Measurements from ENCODE around the gene DEAF1. TPM values are rescaled to one million over a fixed set of nuclear protein-coding genes. Genes with fewer than 3 reads are reported as not detected.

Gene DEAF1, protein sequence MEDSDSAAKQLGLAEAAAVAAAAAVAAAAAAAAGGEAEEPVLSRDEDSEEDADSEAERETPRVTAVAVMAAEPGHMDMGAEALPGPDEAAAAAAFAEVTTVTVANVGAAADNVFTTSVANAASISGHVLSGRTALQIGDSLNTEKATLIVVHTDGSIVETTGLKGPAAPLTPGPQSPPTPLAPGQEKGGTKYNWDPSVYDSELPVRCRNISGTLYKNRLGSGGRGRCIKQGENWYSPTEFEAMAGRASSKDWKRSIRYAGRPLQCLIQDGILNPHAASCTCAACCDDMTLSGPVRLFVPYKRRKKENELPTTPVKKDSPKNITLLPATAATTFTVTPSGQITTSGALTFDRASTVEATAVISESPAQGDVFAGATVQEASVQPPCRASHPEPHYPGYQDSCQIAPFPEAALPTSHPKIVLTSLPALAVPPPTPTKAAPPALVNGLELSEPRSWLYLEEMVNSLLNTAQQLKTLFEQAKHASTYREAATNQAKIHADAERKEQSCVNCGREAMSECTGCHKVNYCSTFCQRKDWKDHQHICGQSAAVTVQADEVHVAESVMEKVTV
- total RNA-seq: 24.2 and 27.1 TPM in 2 replicates

DNA sequence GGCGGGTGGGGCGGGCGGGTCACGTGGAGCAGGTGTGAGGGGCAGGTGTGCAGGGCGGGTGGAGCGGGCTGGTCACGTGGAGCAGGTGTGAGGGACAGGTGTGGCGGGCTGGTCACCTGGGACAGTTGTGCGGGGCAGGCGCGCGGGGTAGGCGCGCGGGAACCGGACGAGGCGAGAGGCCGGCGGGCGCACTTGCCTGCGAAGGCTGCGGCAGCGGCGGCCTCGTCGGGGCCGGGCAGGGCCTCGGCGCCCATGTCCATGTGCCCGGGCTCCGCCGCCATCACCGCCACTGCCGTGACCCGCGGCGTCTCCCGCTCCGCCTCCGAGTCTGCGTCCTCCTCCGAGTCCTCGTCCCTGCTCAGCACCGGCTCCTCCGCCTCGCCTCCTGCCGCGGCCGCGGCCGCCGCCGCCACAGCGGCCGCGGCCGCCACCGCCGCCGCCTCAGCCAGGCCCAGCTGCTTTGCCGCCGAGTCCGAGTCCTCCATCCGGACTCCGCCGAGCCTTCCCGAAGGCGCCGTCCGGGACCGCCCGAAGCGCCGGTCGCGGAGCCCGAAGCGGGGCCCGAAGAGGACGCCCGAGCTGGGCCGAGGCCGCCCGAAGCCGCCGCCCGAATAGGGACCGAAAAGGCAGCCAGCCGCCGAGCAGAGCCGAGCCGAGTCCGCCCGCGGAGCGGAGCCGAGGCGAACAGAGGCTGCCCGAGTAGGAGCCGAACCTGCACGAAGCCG is at the start of gene DEAF1:
Gene DEAF1 (minus strand): TSS at position 660 of the 725 bp plus-strand sequence. CDS start 175 bp downstream, at position 485.

DNA sequence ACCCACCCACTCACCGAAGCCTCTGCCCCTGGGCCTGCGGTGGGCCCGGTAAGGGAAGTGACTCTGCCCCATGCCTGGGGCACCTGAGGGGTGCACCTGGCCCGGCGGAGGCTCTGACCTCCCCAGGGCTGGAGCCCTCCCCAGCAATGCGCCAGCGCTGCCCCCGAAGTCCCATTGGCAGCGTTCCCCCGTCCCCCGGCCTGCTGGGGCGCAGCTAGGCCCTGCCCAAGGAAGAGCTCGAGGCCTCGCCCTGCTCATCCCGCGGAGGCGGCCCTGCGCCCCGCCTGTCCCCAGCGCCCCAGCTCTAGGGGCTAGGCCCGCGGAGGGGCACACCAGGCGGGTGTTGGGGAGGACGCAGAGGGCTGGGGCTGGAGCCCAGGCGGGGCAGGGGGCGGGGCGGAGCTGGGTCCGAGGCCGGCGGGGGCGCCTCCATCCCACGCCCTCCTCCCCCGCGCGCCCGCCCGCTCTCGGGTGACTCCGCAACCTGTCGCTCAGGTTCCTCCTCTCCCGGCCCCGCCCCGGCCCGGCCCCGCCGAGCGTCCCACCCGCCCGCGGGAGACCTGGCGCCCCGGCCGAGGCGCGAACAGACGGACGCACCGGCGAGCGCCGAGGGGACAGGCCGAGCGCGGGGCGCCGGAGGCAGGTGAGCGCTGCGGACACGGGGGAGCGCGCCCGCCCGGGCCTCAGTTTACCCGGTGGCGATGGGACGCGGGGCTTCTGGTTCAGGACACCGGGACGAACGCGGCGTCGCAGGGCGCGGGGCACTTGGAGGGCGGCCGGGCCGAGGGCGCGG is 10.8 kb upstream of the DEAF1 start, which contains the start of gene EPS8L2:
Gene EPS8L2 (plus strand): TSS at position 586 of the 793 bp plus-strand sequence. CDS start 3,177 bp downstream, outside the sequence.

DNA sequence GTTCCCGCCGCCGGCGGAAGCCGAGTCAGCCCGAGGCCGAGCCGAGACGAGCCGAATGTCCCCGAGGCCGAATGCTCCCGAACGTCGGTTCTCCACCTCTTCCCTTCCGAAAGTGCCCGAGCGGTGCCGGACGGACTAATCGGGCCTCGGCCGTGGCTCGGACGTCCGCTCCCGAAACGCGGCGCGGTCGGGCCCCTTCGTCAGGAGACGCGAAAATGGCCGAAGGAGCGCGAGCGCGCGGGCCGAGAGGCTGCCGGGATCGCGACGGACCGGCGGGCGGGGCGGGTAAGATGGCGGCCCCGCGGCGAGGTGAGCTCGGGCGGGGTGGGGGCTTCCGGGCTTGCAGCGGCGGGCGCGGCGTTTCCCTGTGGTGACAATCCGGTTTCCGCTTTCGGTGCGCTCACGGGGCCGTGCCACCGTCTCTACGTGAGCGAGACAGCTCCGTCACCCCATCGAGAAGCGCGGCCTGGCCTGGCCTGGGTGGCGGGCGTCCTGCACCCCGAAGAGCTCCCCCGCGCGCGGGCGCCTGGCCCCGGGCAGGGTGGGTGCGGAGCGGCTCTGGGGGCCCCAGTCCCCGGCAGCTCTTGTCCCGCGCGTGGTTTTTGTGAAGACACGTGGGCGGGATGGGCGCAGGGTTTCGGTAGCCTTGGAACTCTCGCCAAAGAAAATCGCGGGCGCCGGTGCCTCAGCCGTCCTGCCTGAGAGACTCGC is 671 bp upstream of the DEAF1 start, which contains the start of gene TMEM80:
Gene TMEM80 (plus strand): TSS at position 279 of the 711 bp plus-strand sequence. CDS start 12 bp downstream, at position 291.

DNA sequence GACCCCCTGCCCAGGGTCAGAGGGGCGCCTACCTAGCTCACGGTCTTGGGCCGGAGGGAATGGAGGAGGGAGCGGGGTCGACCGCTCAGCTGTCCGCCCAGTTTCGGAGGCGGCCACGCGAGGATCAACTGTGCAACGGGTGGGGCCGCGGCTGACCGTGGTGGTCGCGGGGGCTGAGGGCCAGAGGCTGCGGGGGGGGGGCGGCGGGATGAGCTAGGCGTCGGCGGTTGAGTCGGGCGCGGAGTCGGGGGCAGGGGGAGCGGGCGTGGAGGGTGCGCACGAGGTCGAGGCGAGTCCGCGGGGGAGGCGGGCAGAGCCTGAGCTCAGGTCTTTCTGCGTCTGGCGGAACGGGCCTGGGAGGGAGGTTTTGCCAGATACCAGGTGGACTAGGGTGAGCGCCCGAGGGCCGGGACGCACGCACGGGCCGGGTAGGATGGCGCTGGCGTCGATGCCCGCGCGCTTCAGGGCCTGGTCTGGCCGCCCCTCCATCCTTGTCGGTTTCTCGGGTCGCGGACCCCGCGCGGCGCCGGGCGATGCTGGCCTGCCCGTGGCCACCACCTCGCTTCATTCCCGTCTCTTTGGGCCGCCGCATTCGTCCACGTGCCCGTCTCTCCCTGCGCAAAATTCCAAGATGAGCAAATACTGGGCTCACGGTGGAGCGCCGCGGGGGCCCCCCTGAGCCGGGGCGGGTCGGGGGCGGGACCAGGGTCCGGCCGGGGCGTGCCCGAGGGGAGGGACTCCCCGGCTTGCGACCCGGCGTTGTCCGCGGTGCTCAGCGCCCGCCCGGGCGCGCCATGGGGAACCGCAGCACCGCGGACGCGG is 58.3 kb downstream of the DEAF1 start, which contains the start of gene DRD4:
Gene DRD4 (plus strand): TSS at position 759 of the 822 bp plus-strand sequence. CDS start 36 bp downstream, at position 795.

DNA sequence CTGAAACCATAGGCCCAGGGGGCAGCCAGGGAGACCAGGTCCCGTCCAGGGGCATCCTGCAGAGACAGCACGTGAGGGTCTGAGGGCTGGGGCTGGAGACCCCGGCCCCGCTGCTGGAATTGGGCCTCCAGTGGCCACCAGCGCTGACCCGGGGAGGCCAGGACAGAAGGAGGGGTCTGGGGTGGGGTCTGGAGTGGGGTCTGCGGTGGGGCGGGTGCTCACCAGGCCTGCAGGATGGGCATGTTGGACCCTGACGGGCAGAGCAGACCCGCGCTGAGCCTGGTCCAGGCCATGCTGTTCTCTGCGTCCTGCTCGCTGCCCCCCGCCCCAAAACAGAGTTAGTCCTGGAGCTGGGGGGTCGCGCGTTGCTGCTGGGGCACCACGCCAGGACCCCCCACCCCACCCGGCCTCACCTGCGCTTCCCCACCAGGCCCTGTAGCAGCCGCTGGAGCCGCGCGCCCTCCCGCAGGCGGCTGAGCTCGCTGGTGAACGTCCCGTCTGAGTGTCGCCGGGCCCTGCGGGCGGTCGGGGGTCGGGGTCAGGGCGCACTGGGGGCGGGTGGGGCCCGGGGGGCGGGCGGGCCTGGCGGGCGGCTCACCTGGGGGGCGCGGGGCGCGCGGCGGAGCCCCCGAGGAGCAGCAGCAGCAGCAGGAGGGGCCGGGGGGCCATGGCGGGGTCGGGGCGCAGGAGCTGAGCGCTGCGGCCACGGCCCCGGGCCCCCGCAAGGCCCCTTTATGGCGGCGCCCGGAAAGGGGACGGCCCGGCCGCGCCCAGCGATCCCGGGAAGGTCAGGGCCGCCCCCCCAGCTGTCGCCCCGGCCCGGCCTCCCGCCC is 68.3 kb downstream of the DEAF1 start, which contains the start of gene SCT:
Gene SCT (minus strand): TSS at position 707 of the 833 bp plus-strand sequence. CDS start 38 bp downstream, at position 669.

DNA sequence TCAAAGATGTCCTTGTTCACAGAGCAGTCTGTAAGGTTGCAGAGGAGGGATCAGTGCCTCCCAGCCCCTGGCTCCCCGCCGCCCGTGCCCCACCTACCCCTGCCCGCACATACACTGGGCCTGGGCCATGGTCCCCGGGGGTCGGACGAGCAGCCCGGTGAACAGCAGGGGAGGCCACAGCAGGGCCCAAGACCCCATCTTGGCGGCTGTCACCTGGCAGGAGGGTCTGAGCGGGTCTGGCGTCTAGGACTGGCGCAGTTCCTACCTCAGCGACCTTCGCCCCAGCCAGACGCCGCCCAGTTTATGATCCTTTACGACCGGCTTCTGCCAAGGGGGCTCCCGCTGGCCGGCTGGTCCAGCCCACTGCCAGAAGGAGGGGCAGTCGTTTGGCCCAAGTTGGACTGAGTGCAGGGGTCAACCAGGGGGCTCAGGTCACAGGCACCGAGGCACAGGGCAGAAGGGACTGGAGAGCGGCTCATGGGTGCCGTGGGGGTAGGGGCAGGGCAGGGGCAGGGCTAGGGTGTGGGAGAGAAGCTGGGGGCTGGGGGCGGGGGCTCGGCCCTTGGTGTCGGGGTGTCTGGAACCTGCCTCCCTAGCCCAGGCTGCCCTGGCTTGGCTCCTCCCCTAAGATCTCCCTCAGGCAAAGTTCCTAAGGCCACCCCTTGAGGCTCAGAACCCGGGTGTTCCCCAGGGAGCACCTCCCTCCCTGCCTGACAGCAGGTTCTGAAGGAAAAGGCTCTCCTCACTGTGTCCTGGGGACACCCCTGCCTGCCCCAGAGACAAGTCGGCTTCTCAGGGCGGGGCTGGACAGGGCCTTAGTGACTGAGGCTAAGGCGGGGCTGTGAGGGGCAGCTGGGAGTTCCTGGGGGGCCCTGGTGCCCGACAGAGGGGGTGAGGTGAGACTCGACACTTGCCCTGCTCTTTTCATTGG is 70.1 kb downstream of the DEAF1 start, which contains the start of gene CDHR5:
Gene CDHR5 (minus strand): TSS at position 251 of the 931 bp plus-strand sequence. CDS start 53 bp downstream, at position 198.

DNA sequence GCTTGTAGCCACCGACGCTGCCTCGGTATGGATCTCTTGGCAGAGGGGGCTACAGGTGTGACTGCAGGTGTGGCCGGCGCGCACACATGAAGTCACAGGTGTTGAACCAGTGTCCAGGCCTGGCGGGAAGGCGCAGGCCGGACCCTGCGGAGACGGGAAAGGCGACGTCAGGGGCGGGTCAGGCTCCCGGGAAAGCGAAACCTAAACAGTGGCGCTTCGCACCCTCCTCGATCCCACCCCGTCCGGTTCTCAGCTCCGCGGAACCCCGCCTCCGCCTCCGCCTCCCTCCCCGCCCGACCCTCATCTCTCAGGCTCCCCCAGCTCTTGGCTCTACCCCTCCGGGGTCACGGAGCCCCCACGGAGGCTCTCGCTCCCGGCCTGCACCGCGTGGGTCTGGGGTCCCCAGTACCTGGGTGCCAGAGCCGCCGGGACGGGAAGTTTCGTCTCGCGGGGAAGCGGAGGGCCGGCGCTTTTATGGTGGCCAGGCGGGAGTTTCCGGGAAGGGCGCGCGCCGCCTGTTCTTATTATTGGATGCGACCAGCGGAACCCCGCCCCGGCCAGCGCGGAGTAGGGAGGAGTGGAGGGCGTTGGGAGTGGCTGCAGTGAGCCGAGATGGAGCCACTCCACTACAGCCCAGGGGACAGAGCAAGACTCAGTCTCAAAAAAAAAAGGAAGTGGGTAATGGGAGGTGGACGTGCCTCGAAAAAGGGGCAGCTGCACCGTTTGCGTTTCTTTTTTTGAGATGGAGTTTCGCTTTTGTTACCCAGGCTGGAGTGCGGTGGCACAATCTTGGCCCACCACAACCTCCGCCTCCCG is 79.3 kb downstream of the DEAF1 start, which contains the start of gene IRF7:
Gene IRF7 (minus strand): TSS at position 447 of the 816 bp plus-strand sequence. CDS start 586 bp downstream, outside the sequence.

Other genes starting within 250 kb of the DEAF1 start
- 61.4 and 62.0 TPM in 2 replicates for gene PTDSS2, start 244.9 kb downstream of the DEAF1 start, total RNA-seq
- 293 and 326 TPM in 2 replicates for gene RNH1, start 188.0 kb downstream of the DEAF1 start, total RNA-seq
- gene HRAS, start 159.6 kb downstream of the DEAF1 start, total RNA-seq: 123 and 134 TPM in 2 replicates
- 0.23 and 0.56 TPM in 2 replicates for gene LRRC56, start 157.7 kb downstream of the DEAF1 start, total RNA-seq
- 0.56 and 1.7 TPM in 2 replicates for gene LMNTD2, start 134.5 kb downstream of the DEAF1 start, total RNA-seq
- 82.9 and 90.5 TPM in 2 replicates for gene RASSF7, start 134.3 kb downstream of the DEAF1 start, total RNA-seq
- gene PHRF1, start 118.8 kb downstream of the DEAF1 start, total RNA-seq: 26.3 and 30.6 TPM in 2 replicates
- gene IRF7, start 79.3 kb downstream of the DEAF1 start, total RNA-seq: 6.9 and 12.0 TPM in 2 replicates
- gene CDHR5, start 70.3 kb downstream of the DEAF1 start, total RNA-seq: not detected in 2 replicates
- gene SCT, start 68.0 kb downstream of the DEAF1 start, total RNA-seq: not detected in 2 replicates
- not detected in 2 replicates for gene DRD4, start 58.0 kb downstream of the DEAF1 start, total RNA-seq
- 18.9 and 28.6 TPM in 2 replicates for gene TMEM80, start 594 bp upstream of the DEAF1 start, total RNA-seq
- gene EPS8L2, start 11.0 kb upstream of the DEAF1 start, total RNA-seq: 117 and 146 TPM in 2 replicates
- gene TALDO1, start 52.2 kb upstream of the DEAF1 start, total RNA-seq: 301 and 355 TPM in 2 replicates
- gene GATD1, start 82.3 kb upstream of the DEAF1 start, total RNA-seq: 27.6 and 42.5 TPM in 2 replicates
- 0.07 TPM in 1 of 2 replicates, not detected in the other for gene CEND1, start 94.9 kb upstream of the DEAF1 start, total RNA-seq
- gene SLC25A22, start 103.1 kb upstream of the DEAF1 start, total RNA-seq: 19.5 and 22.4 TPM in 2 replicates
- 13.4 and 16.1 TPM in 2 replicates for gene PIDD1, start 110.0 kb upstream of the DEAF1 start, total RNA-seq
- gene RPLP2, start 114.7 kb upstream of the DEAF1 start, total RNA-seq: 650 and 899 TPM in 2 replicates
- gene PNPLA2, start 123.7 kb upstream of the DEAF1 start, total RNA-seq: 14.3 and 15.4 TPM in 2 replicates
- 2.4 and 3.0 TPM in 2 replicates for gene CRACR2B, start 132.7 kb upstream of the DEAF1 start, total RNA-seq
- 323 and 365 TPM in 2 replicates for gene CD151, start 137.7 kb upstream of the DEAF1 start, total RNA-seq
- 149 and 226 TPM in 2 replicates for gene POLR2L, start 147.3 kb upstream of the DEAF1 start, total RNA-seq
- 89.6 and 96.4 TPM in 2 replicates for gene TSPAN4, start 147.6 kb upstream of the DEAF1 start, total RNA-seq
- 105 and 107 TPM in 2 replicates for gene CHID1, start 215.6 kb upstream of the DEAF1 start, total RNA-seq
- 33.8 and 39.9 TPM in 2 replicates for gene AP2A2, start 230.6 kb upstream of the DEAF1 start, total RNA-seq